H1 (cell line): ENCODE measurements around the gene B3GAT1. TPM values are rescaled to one million over a fixed set of nuclear protein-coding genes. Genes with fewer than 3 reads are reported as not detected.

Experiments
- CTBP2 ChIP-seq: IDR thresholded peaks from 2 replicates; pipeline ENCODE4 v1.7.0; 2011; ENCODE audit warnings: borderline replicate concordance, mild to moderate bottlenecking, moderate library complexity, mixed read lengths, low read length; ENCODE audit not compliant: insufficient read depth, insufficient read length
- EGR1 ChIP-seq: IDR thresholded peaks from 2 replicates; pipeline ENCODE4 v1.6.1; 2011; ENCODE audit warnings: low read depth, low read length, borderline replicate concordance
- EP300 ChIP-seq, 2 experiments: IDR thresholded peaks; 1 replicate in 1 of 2; 2 replicates in 1 of 2; pipeline ENCODE4 v1.6.1; 2011 to 2012; ENCODE audit warnings: low read depth in 2 of 2, low read length in 2 of 2, mild to moderate bottlenecking in 2 of 2, borderline replicate concordance in 1 of 2, inconsistent platforms in 1 of 2, moderate library complexity in 1 of 2
- KDM4A ChIP-seq: IDR thresholded peaks from one replicate; pipeline ENCODE4 v1.7.1; 2012; ENCODE audit warnings: low read depth, mild to moderate bottlenecking, moderate library complexity, low read length, inconsistent platforms; ENCODE audit not compliant: severe bottlenecking
- polyA plus RNA-seq, 7 experiments: library from polyadenylated mRNA; depleted of rRNA in 3 of 7; stranded (reverse) in 5 of 7; unstranded in 2 of 7; fragments of >200 nt in 5 of 7; fragments of 200-250 nt in 2 of 7; gene quantifications; 1 replicate in 5 of 7; 2 replicates in 1 of 7; 4 replicates in 1 of 7; pipeline versions ENCODE4 v1.2.1 to v1.2.3, GENCODE V29; 2011 to 2013; ENCODE audit warnings: missing spikeins in 2 of 7, mixed read lengths in 2 of 7
- total RNA-seq: library from RNA; stranded (reverse); fragmentation: NEBNext Ultra II Directional; extraction: Animal tissue kit (Norgen Biotek cat#: 25700); gene quantifications from 2 replicates; pipeline ENCODE4 v1.2.1, GENCODE V29; 2021
- TF ChIP-seq, protein P1 (sequence below): fragments of 300-600 bp; sonication (generic); IDR thresholded peaks from 2 replicates; pipeline ENCODE4 v1.7.1; 2012; ENCODE audit warnings: low read length, moderate library complexity, mild to moderate bottlenecking, inconsistent platforms; ENCODE audit not compliant: insufficient replicate concordance

B3GAT1 gene
- total and polyA plus RNA-seq, 2 of the 8 experiments (the other 6 are each of a cell fraction or from before 2014, with no cell fraction given) = 19.7 to 32.4 TPM

DNA sequence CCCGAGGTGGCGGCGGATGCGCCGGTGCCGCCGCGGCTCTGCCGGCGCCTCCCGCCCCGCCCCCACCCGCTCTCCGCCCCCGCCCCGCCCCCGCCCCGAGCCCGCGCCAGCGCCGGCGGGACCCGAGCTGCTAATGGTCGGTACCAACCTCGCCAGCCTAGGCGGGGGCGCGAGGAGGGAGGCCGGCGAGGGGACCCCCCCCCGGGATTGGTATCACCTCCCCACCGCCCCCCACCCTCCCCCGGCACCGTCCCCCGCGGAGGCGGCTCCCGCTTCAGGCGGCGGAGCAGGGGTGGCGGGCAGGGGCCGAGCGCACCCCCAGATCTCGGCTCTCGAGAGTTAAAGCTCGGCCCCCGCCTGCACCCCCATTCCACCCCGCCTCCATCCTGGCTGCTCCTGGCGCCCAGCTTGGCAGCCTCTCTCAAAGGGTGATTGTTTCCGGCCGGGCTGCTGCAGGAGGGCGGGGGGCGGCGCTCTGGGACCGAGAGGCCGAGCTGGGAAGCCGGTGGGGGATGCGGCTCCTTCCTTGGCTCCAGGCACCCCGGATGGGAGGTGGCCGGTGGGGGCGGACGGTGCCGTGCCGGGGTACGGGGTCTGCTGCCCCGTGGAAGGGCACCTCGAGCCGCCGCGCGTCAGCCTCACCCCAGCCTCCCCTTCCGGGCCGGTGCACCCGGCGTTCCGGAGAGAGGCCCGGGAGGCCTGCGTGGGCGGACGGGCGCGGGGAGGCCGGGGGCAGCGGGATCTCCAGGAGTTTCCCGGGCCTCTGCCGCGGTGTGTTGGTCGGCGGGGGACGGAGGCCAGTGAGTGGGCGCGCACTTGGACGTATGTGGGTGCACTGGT is at the start of gene B3GAT1 (continued):
- TF ChIP-seq, protein P1, sequence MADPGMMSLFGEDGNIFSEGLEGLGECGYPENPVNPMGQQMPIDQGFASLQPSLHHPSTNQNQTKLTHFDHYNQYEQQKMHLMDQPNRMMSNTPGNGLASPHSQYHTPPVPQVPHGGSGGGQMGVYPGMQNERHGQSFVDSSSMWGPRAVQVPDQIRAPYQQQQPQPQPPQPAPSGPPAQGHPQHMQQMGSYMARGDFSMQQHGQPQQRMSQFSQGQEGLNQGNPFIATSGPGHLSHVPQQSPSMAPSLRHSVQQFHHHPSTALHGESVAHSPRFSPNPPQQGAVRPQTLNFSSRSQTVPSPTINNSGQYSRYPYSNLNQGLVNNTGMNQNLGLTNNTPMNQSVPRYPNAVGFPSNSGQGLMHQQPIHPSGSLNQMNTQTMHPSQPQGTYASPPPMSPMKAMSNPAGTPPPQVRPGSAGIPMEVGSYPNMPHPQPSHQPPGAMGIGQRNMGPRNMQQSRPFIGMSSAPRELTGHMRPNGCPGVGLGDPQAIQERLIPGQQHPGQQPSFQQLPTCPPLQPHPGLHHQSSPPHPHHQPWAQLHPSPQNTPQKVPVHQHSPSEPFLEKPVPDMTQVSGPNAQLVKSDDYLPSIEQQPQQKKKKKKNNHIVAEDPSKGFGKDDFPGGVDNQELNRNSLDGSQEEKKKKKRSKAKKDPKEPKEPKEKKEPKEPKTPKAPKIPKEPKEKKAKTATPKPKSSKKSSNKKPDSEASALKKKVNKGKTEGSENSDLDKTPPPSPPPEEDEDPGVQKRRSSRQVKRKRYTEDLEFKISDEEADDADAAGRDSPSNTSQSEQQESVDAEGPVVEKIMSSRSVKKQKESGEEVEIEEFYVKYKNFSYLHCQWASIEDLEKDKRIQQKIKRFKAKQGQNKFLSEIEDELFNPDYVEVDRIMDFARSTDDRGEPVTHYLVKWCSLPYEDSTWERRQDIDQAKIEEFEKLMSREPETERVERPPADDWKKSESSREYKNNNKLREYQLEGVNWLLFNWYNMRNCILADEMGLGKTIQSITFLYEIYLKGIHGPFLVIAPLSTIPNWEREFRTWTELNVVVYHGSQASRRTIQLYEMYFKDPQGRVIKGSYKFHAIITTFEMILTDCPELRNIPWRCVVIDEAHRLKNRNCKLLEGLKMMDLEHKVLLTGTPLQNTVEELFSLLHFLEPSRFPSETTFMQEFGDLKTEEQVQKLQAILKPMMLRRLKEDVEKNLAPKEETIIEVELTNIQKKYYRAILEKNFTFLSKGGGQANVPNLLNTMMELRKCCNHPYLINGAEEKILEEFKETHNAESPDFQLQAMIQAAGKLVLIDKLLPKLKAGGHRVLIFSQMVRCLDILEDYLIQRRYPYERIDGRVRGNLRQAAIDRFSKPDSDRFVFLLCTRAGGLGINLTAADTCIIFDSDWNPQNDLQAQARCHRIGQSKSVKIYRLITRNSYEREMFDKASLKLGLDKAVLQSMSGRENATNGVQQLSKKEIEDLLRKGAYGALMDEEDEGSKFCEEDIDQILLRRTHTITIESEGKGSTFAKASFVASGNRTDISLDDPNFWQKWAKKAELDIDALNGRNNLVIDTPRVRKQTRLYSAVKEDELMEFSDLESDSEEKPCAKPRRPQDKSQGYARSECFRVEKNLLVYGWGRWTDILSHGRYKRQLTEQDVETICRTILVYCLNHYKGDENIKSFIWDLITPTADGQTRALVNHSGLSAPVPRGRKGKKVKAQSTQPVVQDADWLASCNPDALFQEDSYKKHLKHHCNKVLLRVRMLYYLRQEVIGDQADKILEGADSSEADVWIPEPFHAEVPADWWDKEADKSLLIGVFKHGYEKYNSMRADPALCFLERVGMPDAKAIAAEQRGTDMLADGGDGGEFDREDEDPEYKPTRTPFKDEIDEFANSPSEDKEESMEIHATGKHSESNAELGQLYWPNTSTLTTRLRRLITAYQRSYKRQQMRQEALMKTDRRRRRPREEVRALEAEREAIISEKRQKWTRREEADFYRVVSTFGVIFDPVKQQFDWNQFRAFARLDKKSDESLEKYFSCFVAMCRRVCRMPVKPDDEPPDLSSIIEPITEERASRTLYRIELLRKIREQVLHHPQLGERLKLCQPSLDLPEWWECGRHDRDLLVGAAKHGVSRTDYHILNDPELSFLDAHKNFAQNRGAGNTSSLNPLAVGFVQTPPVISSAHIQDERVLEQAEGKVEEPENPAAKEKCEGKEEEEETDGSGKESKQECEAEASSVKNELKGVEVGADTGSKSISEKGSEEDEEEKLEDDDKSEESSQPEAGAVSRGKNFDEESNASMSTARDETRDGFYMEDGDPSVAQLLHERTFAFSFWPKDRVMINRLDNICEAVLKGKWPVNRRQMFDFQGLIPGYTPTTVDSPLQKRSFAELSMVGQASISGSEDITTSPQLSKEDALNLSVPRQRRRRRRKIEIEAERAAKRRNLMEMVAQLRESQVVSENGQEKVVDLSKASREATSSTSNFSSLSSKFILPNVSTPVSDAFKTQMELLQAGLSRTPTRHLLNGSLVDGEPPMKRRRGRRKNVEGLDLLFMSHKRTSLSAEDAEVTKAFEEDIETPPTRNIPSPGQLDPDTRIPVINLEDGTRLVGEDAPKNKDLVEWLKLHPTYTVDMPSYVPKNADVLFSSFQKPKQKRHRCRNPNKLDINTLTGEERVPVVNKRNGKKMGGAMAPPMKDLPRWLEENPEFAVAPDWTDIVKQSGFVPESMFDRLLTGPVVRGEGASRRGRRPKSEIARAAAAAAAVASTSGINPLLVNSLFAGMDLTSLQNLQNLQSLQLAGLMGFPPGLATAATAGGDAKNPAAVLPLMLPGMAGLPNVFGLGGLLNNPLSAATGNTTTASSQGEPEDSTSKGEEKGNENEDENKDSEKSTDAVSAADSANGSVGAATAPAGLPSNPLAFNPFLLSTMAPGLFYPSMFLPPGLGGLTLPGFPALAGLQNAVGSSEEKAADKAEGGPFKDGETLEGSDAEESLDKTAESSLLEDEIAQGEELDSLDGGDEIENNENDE = no peak
- TF ChIP-seq EGR1 = peak; percentile 95
- TF ChIP-seq EP300 (IDR thresholded peaks at IDR 0.05; ENCODE audit: borderline replicate concordance in 1 of 2, low read depth in 2 of 2, low read length in 2 of 2) = peak in 1 of 2 experiments; percentile 2; a peak in 1 of 3 replicates
- TF ChIP-seq CTBP2 = no peak
- peak; percentile 77 for TF ChIP-seq KDM4A
